ENCODE data around the gene ENO1. TPM values are rescaled to one million over a fixed set of nuclear protein-coding genes. Genes with fewer than 3 reads are reported as not detected.
A peak's percentile ranks its signal among the peaks of the same experiment; 100 is the strongest.

ENO1 gene
- total and polyA plus RNA-seq, 9 of the 15 experiments (the other 6 are each of a cell fraction or from before 2014, with no cell fraction given): 2,249 to 7,472 (median 2,868) TPM

GRCh38 chr1:8879922-8880676 is 1.6 kb upstream of the ENO1 start (continued):
- TF ChIP-seq NONO (IDR thresholded peaks at IDR 0.05; ENCODE audit: low read depth in 2 of 2, low read length in 1 of 2): no peak
- 0 out of 2 replicates have a peak, but pooled peaks have one; percentile 18 for TF ChIP-seq RAD51 (IDR thresholded peaks at IDR 0.05; ENCODE audit: borderline replicate concordance, low read depth)
- TF ChIP-seq PHB (CRISPR knock-in tag; IDR thresholded peaks at IDR 0.05): no peak
- TF ChIP-seq OTX1 (CRISPR knock-in tag; IDR thresholded peaks at IDR 0.05): no peak
- TF ChIP-seq GATA2 (CRISPR knock-in tag; IDR thresholded peaks at IDR 0.05): peak; percentile 63
- TF ChIP-seq SAP30 (IDR thresholded peaks at IDR 0.05; ENCODE audit: borderline replicate concordance, insufficient read depth, low read depth, low read length, poor library complexity, severe bottlenecking): no peak
- TF ChIP-seq CREB3 (tag; conservative IDR thresholded peaks at IDR 0.05; ENCODE audit: low read depth): peak; percentile 48; the same call in 1 of the 2 replicates
- TF ChIP-seq SETDB1 (IDR thresholded peaks at IDR 0.05; ENCODE audit: low read length): no peak
- TF ChIP-seq HNRNPH1 (optimal IDR thresholded peaks at IDR 0.05; ENCODE audit: low read depth, low read length): no peak
- no peak for TF ChIP-seq ZC3H8 (IDR thresholded peaks at IDR 0.05)
- TF ChIP-seq HDAC3 (IDR thresholded peaks at IDR 0.05; ENCODE audit: borderline replicate concordance, partially characterized antibody): no peak
- no peak for TF ChIP-seq SRF (CRISPR knock-in tag; IDR thresholded peaks at IDR 0.05)
- no peak for TF ChIP-seq MED1 (CRISPR knock-in tag; IDR thresholded peaks at IDR 0.05; ENCODE audit: borderline replicate concordance)
- TF ChIP-seq CBX1 (IDR thresholded peaks at IDR 0.05; ENCODE audit: low read depth): no peak
- TF ChIP-seq ZC3H11A (IDR thresholded peaks at IDR 0.05; ENCODE audit: low read depth, low read length): no peak
- TF ChIP-seq SMAD4 (CRISPR knock-in tag; conservative IDR thresholded peaks at IDR 0.05): peak; percentile 20; the same call in 1 of the 2 replicates
- TF ChIP-seq BRD9 (IDR thresholded peaks at IDR 0.05; ENCODE audit: low read depth, partially characterized antibody): peak; percentile 25
- TF ChIP-seq PTTG1 (tag; IDR thresholded peaks at IDR 0.05; ENCODE audit: low read depth): no peak
- TF ChIP-seq SMARCB1 (IDR thresholded peaks at IDR 0.05; ENCODE audit: insufficient read length, low read depth): no peak
- TF ChIP-seq ZBTB17 (CRISPR knock-in tag; IDR thresholded peaks at IDR 0.05): no peak
- no peak for TF ChIP-seq ZBTB8A (IDR thresholded peaks at IDR 0.05; ENCODE audit: partially characterized antibody)
- TF ChIP-seq SMARCC2 (IDR thresholded peaks at IDR 0.05; ENCODE audit: low read depth): 0 out of 2 replicates have a peak, but pooled peaks have one; percentile 56
- no peak for TF ChIP-seq ETV6 (IDR thresholded peaks at IDR 0.05; ENCODE audit: borderline replicate concordance in 1 of 2, low read depth in 2 of 2, low read length in 1 of 2)
- TF ChIP-seq ETV6 (CRISPR knock-in tag; IDR thresholded peaks at IDR 0.05; ENCODE audit: borderline replicate concordance): no peak
- TF ChIP-seq TAF1 (IDR thresholded peaks at IDR 0.05; ENCODE audit: control insufficient read depth, extremely low read depth, insufficient read depth, low read length, severe bottlenecking): no peak
- TF ChIP-seq ZNF507 (tag; conservative IDR thresholded peaks at IDR 0.05): no peak
- TF ChIP-seq ARHGAP35 (IDR thresholded peaks at IDR 0.05; ENCODE audit: partially characterized antibody): no peak
- TF ChIP-seq TCF7 (IDR thresholded peaks at IDR 0.05; ENCODE audit: borderline replicate concordance): no peak
- no peak for TF ChIP-seq ZNF354B (CRISPR knock-in tag; IDR thresholded peaks at IDR 0.05)
- no peak for TF ChIP-seq PTRF (tag; IDR thresholded peaks at IDR 0.05)
